ENCODE measurements around the gene SYT13.

DNA sequence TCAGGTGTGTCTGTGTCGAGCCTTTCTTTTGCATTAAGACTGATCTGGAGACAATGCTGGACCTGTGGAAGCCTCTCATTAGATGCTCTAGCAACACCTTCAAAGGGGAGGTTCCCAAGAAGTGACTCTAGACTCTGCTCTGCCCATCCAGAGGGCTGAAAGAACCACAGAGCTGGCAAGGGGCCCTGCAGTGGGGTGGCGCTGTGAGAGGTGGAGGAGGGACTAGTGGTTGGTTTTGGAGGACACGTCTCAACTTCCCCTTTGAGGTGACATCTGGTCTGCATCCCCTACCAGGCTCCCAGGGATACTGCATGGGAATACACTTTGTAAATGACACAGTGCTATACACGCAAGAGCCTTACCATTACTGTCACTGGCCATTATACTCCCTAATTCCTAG lies 34.2 kb upstream of the SYT13 start:
- TF ChIP-seq, protein P1, sequence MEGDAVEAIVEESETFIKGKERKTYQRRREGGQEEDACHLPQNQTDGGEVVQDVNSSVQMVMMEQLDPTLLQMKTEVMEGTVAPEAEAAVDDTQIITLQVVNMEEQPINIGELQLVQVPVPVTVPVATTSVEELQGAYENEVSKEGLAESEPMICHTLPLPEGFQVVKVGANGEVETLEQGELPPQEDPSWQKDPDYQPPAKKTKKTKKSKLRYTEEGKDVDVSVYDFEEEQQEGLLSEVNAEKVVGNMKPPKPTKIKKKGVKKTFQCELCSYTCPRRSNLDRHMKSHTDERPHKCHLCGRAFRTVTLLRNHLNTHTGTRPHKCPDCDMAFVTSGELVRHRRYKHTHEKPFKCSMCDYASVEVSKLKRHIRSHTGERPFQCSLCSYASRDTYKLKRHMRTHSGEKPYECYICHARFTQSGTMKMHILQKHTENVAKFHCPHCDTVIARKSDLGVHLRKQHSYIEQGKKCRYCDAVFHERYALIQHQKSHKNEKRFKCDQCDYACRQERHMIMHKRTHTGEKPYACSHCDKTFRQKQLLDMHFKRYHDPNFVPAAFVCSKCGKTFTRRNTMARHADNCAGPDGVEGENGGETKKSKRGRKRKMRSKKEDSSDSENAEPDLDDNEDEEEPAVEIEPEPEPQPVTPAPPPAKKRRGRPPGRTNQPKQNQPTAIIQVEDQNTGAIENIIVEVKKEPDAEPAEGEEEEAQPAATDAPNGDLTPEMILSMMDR (IDR thresholded peaks at IDR 0.05), result no peak
- TF ChIP-seq EP300 (IDR thresholded peaks at IDR 0.05), result no peak
